D721Med (cell line): ENCODE data around the gene PHC3.

Experiments
- DNase-seq: peaks from one replicate; pipeline ENCODE4 v3.0.0; 2011; ENCODE audit warnings: low spot score; ENCODE audit not compliant: insufficient read length
- FAIRE-seq: peaks from 2 replicates; lab custom pipeline; 2011; peaks lifted over from hg19 to GRCh38; lab: Jason Lieb, UNC
- CTCF ChIP-seq: IDR thresholded peaks from 2 replicates; pipeline ENCODE4 v1.5.1; 2012; ENCODE audit warnings: mild to moderate bottlenecking, control low read depth; ENCODE audit not compliant: insufficient read depth; ENCODE audit errors: missing control alignments

PHC3 gene

GRCh38 chr3:170149016-170149415 lies 32.5 kb downstream of the PHC3 start:
- DNase-seq (no peak), FAIRE-seq (no peak)
- no peak for TF ChIP-seq CTCF

GRCh38 chr3:170145278-170145677 lies 36.3 kb downstream of the PHC3 start:
- no peak for TF ChIP-seq CTCF
- DNase-seq (no peak), FAIRE-seq (no peak)

- FAIRE-seq = no peak
- no peak for TF ChIP-seq CTCF
- no peak for DNase-seq
Observed at GRCh38 chr3:170144437-170144843, 37.1 kb downstream of the PHC3 start.

GRCh38 chr3:170142373-170142772 lies 39.2 kb downstream of the PHC3 start:
- DNase-seq (no peak), FAIRE-seq (no peak)
- TF ChIP-seq CTCF = no peak

DNA sequence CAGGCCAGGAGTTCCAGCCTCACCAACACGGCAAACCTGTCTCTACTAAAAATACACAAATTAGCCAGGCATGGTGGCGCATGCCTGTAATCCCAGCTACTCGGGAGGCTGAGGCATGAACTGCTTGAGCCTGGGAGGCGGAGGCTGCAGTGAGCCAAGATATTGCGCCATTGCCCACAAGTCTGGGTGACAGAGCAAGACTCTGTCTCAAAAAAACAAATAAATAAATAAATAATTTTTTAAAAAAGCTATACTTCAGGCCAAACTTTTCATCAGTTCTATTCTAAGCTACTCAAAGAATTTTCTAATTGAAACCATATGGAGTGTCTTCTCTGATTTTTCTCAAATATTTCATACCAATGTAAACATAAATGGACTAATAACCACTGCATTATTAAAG lies 43.5 kb downstream of the PHC3 start:
- FAIRE-seq (no peak), DNase-seq (no peak)
- no peak for TF ChIP-seq CTCF

- DNase-seq (no peak), FAIRE-seq (no peak)
- no peak for TF ChIP-seq CTCF
Observed at GRCh38 chr3:170132335-170132734, 49.2 kb downstream of the PHC3 start.

GRCh38 chr3:170130532-170130931 lies 51.0 kb downstream of the PHC3 start:
- no peak for TF ChIP-seq CTCF
- FAIRE-seq = no peak

More at GRCh38 chr3:170130532-170130931, 51.0 kb downstream of the PHC3 start:
- DNase-seq = no peak
